Hepatocyte (in vitro differentiated cells): ENCODE measurements around the gene MYH6.

ENCODE experiments used
- CTCF ChIP-seq: fragments of 200-600 bp; sonication (generic); IDR thresholded peaks from 2 replicates; pipeline ENCODE4 v1.5.1; 2016; ENCODE audit warnings: antibody characterized with exemption, mild to moderate bottlenecking; ENCODE audit not compliant: poor library complexity
- EZH2 ChIP-seq: fragments of 200-600 bp; sonication (generic); IDR thresholded peaks from 2 replicates; pipeline ENCODE4 v1.6.1; 2016; ENCODE audit warnings: antibody characterized with exemption, mild to moderate bottlenecking, borderline replicate concordance

GRCh38 chr14:23382731-23383440, 25.2 kb downstream of the MYH6 start:
- TF ChIP-seq CTCF (no peak), EZH2 (no peak)
